HEK293 (cell line): ENCODE results near the gene CBX1.

Source experiments
- CTCF ChIA-PET: fragments of 350-600 bp; formaldehyde crosslinking; extraction: SDS; loops from one replicate; lab custom pipeline; 2021; ENCODE audit warnings: antibody characterized with exemption; lab: Yijun Ruan, JAX
- POLR2A ChIA-PET: fragments of 300-600 bp; formaldehyde crosslinking; extraction: SDS; loops from one replicate; lab custom pipeline; 2020; ENCODE audit warnings: antibody characterized with exemption, inconsistent platforms; lab: Yijun Ruan, JAX
- H3K27ac ChIP-seq: fragments of 200-500 bp; sonication (Bioruptor generic); 2 replicates; pipeline ENCODE4 v1.5.1; 2014; ENCODE audit warnings: low read depth, low read length, control low read depth, inconsistent platforms; ENCODE audit errors: extremely low read depth
- H3K36me3 ChIP-seq, 2 experiments: fragments of 200-500 bp in 1 of 2; sonication (Bioruptor generic) in 1 of 2; 1 replicate in 1 of 2; 2 replicates in 1 of 2; pipeline ENCODE4 v1.5.1; 2014 to 2017; ENCODE audit warnings: inconsistent platforms in 2 of 2, low read length in 2 of 2; ENCODE audit not compliant: control insufficient read depth in 2 of 2, insufficient read depth in 1 of 2
- H3K4me1 ChIP-seq: fragments of 200-500 bp; sonication (Bioruptor generic); 2 replicates; pipeline ENCODE4 v1.5.1; 2014; ENCODE audit warnings: mild to moderate bottlenecking, low read length, inconsistent platforms; ENCODE audit not compliant: control insufficient read depth, insufficient read depth
- H3K4me3 ChIP-seq: 2 replicates; pipeline ENCODE4 v1.5.1; 2011; ENCODE audit warnings: low read depth, mild to moderate bottlenecking, control low read depth, low read length, moderate library complexity
- H3K9me3 ChIP-seq: fragments of 200-500 bp; sonication (Bioruptor generic); 2 replicates; pipeline ENCODE4 v1.5.1; 2014; ENCODE audit warnings: low read depth, low read length, inconsistent platforms; ENCODE audit not compliant: control insufficient read depth, insufficient read depth
- KLF1 ChIP-seq: fragments of 450-650 bp; formaldehyde crosslinking; IDR thresholded peaks from 2 replicates; pipeline ENCODE4 v1.5.1; 2016; ENCODE audit warnings: missing biosample characterization, missing genetic modification characterization
- KLF16 ChIP-seq: fragments of 450-650 bp; formaldehyde crosslinking; IDR thresholded peaks from 2 replicates; pipeline ENCODE4 v1.5.1; 2017; ENCODE audit warnings: missing biosample characterization, missing genetic modification characterization
- SALL2 ChIP-seq: fragments of 450-650 bp; formaldehyde crosslinking; IDR thresholded peaks from 2 replicates; pipeline ENCODE4 v1.5.0; 2017; ENCODE audit warnings: missing biosample characterization, mild to moderate bottlenecking, missing genetic modification characterization, borderline replicate concordance
- ZNF10 ChIP-seq: fragments of 450-650 bp; formaldehyde crosslinking; IDR thresholded peaks from 2 replicates; pipeline ENCODE4 v1.5.1; 2017; ENCODE audit warnings: missing biosample characterization, missing genetic modification characterization
- ZNF155 ChIP-seq: fragments of 450-650 bp; formaldehyde crosslinking; IDR thresholded peaks from 2 replicates; pipeline ENCODE4 v1.5.1; 2016; ENCODE audit warnings: missing biosample characterization, missing genetic modification characterization
- ZNF175 ChIP-seq: fragments of 450-650 bp; formaldehyde crosslinking; IDR thresholded peaks from 2 replicates; pipeline ENCODE4 v1.5.1; 2016; ENCODE audit warnings: missing biosample characterization, missing genetic modification characterization
- ZNF19 ChIP-seq: fragments of 450-650 bp; formaldehyde crosslinking; IDR thresholded peaks from 2 replicates; pipeline ENCODE4; 2016; ENCODE audit warnings: missing biosample characterization, missing genetic modification characterization, low read depth
- ZNF2 ChIP-seq: fragments of 450-650 bp; formaldehyde crosslinking; IDR thresholded peaks from 2 replicates; pipeline ENCODE4 v1.5.1; 2016; ENCODE audit warnings: missing biosample characterization, missing genetic modification characterization
- ZNF24 ChIP-seq: fragments of 450-650 bp; formaldehyde crosslinking; IDR thresholded peaks from 2 replicates; pipeline ENCODE4 v1.5.1; 2016; ENCODE audit warnings: missing biosample characterization, missing genetic modification characterization
- ZNF280D ChIP-seq: fragments of 450-650 bp; formaldehyde crosslinking; IDR thresholded peaks from 2 replicates; pipeline ENCODE4 v1.5.1; 2016; ENCODE audit warnings: missing biosample characterization, missing genetic modification characterization
- ZNF292 ChIP-seq: fragments of 450-650 bp; formaldehyde crosslinking; IDR thresholded peaks from 2 replicates; pipeline ENCODE4 v1.5.1; 2016; ENCODE audit warnings: low read depth, missing biosample characterization, missing genetic modification characterization, borderline replicate concordance
- ZNF335 ChIP-seq: fragments of 450-650 bp; formaldehyde crosslinking; conservative IDR thresholded peaks from 2 replicates; pipeline ENCODE4 v1.5.1; 2016; ENCODE audit warnings: missing biosample characterization, missing genetic modification characterization
- ZNF366 ChIP-seq: fragments of 450-650 bp; formaldehyde crosslinking; conservative IDR thresholded peaks from 2 replicates; pipeline ENCODE4 v1.5.1; 2016; ENCODE audit warnings: missing biosample characterization, missing genetic modification characterization
- ZNF488 ChIP-seq: fragments of 450-650 bp; formaldehyde crosslinking; IDR thresholded peaks from 2 replicates; pipeline ENCODE4 v1.5.1; 2016; ENCODE audit warnings: missing biosample characterization, missing genetic modification characterization
- ZNF518A ChIP-seq: fragments of 450-650 bp; formaldehyde crosslinking; conservative IDR thresholded peaks from 2 replicates; pipeline ENCODE4 v1.5.1; 2016; ENCODE audit warnings: low read depth, missing biosample characterization, missing genetic modification characterization
- ZNF571 ChIP-seq: fragments of 450-650 bp; formaldehyde crosslinking; IDR thresholded peaks from 2 replicates; pipeline ENCODE4 v1.5.0; 2017; ENCODE audit warnings: missing biosample characterization, missing genetic modification characterization
- ZNF600 ChIP-seq: fragments of 450-650 bp; formaldehyde crosslinking; IDR thresholded peaks from 2 replicates; pipeline ENCODE4 v1.5.1; 2016; ENCODE audit warnings: missing biosample characterization, missing genetic modification characterization
- ZNF701 ChIP-seq: fragments of 450-650 bp; formaldehyde crosslinking; IDR thresholded peaks from 2 replicates; pipeline ENCODE4 v1.5.1; 2016; ENCODE audit warnings: missing biosample characterization, missing genetic modification characterization
- ZNF777 ChIP-seq: fragments of 450-650 bp; formaldehyde crosslinking; IDR thresholded peaks from 2 replicates; pipeline ENCODE4 v1.5.1; 2017; ENCODE audit warnings: missing biosample characterization, missing genetic modification characterization, borderline replicate concordance

CBX1 gene

GRCh38 chr17:48143629-48144028, 42.4 kb upstream of the CBX1 start (continued):
- TF ChIP-seq ZNF280D (tag by site-specific recombination), result no peak
- no peak for TF ChIP-seq ZNF600
- no peak for TF ChIP-seq KLF16
- no peak for TF ChIP-seq ZNF335 (tag by site-specific recombination)
- TF ChIP-seq ZNF701 (tag by site-specific recombination), result no peak
- no peak for TF ChIP-seq ZNF19
- no peak for TF ChIP-seq ZNF518A (tag by site-specific recombination)
- no peak for TF ChIP-seq ZNF488 (tag by site-specific recombination)

GRCh38 chr17:48139944-48140343, 38.7 kb upstream of the CBX1 start:
- H3K4me1 ChIP-seq, result peaks cover 9% of the 10 kb centered on the region
- no peaks in the 10 kb centered on the region for H3K36me3 ChIP-seq
- H3K27ac ChIP-seq, result no peak overlapping the region
- ChIA-PET POLR2A (interaction anchor here (1.1 kb wide), 1 partner anchor 32 kb away, joined by 3 read pairs; the partner anchor contains the start of gene SNX11), CTCF (interaction anchor here (0.6 to 2.3 kb wide), 9 partner anchors 8 to 259 kb away, joined by 3 to 8 read pairs (median 4); no protein-coding TSS in a partner anchor)
- no peak overlapping the region for H3K4me3 ChIP-seq
- H3K9me3 ChIP-seq, result no peaks in the 10 kb centered on the region
- TF ChIP-seq ZNF292 (tag by site-specific recombination), result no peak
- TF ChIP-seq SALL2 (tag by site-specific recombination), result no peak
- no peak for TF ChIP-seq ZNF24 (tag by site-specific recombination)
- no peak for TF ChIP-seq ZNF155
- no peak for TF ChIP-seq ZNF777 (tag by site-specific recombination)
- no peak for TF ChIP-seq ZNF571 (tag by site-specific recombination)
- no peak for TF ChIP-seq ZNF2 (tag by site-specific recombination)
- no peak for TF ChIP-seq ZNF366
- no peak for TF ChIP-seq KLF1
- no peak for TF ChIP-seq ZNF175 (tag by site-specific recombination)
- no peak for TF ChIP-seq ZNF10 (tag by site-specific recombination)
- TF ChIP-seq, all 188 proteins: peak for 0
